ENCODE results near the gene RNU5B-1.

GRCh38 chr15:65259367-65259797 is 45.1 kb upstream of the RNU5B-1 start:
- no peak for TF ChIP-seq RFX5 (IDR thresholded peaks at IDR 0.05; ENCODE audit: borderline replicate concordance, low read depth, low read length)
- no peak for TF ChIP-seq HDAC6 (IDR thresholded peaks at IDR 0.05; ENCODE audit: low read depth, low read length)
- no peak for TF ChIP-seq POLR2A (IDR thresholded peaks at IDR 0.05; ENCODE audit: control extremely low read depth in 1 of 2, low read depth in 2 of 2, low read length in 2 of 2)
- TF ChIP-seq EP300 (IDR thresholded peaks at IDR 0.05; ENCODE audit: borderline replicate concordance in 1 of 2, low read depth in 2 of 2, low read length in 2 of 2): no peak
